Measurements from ENCODE around the gene SDSL. TPM values are rescaled to one million over a fixed set of nuclear protein-coding genes. Genes with fewer than 3 reads are reported as not detected.

SDSL gene
- total RNA-seq, 1 donor from 2014 or later, result 14.5 TPM

GRCh38 chr12:113467142-113467501, 44.9 kb downstream of the SDSL start:
- Histone ChIP-seq H3K4me3 (ENCODE audit: low read depth, low read length) (peak overlapping the region; percentile 16), H3K36me3 (ENCODE audit: control insufficient read depth, insufficient read depth, low read length) (no peaks in the 10 kb centered on the region), H3K27me3 (ENCODE audit: control insufficient read depth, insufficient read depth, low read length) (peaks cover 99% of the 10 kb centered on the region)
- TF ChIP-seq, protein P1, sequence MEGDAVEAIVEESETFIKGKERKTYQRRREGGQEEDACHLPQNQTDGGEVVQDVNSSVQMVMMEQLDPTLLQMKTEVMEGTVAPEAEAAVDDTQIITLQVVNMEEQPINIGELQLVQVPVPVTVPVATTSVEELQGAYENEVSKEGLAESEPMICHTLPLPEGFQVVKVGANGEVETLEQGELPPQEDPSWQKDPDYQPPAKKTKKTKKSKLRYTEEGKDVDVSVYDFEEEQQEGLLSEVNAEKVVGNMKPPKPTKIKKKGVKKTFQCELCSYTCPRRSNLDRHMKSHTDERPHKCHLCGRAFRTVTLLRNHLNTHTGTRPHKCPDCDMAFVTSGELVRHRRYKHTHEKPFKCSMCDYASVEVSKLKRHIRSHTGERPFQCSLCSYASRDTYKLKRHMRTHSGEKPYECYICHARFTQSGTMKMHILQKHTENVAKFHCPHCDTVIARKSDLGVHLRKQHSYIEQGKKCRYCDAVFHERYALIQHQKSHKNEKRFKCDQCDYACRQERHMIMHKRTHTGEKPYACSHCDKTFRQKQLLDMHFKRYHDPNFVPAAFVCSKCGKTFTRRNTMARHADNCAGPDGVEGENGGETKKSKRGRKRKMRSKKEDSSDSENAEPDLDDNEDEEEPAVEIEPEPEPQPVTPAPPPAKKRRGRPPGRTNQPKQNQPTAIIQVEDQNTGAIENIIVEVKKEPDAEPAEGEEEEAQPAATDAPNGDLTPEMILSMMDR (IDR thresholded peaks at IDR 0.05; ENCODE audit: insufficient read depth, low read length, poor library complexity, severe bottlenecking), result no peak
- no peak for DNase-seq (ENCODE audit: low read depth)

- no peaks in the 10 kb centered on the region for H3K36me3 ChIP-seq (ENCODE audit: control insufficient read depth, insufficient read depth, low read length)
- TF ChIP-seq, protein P1 (IDR thresholded peaks at IDR 0.05; ENCODE audit: insufficient read depth, low read length, poor library complexity, severe bottlenecking), result no peak
- DNase-seq (ENCODE audit: low read depth), result no peak
- H3K27me3 ChIP-seq (ENCODE audit: control insufficient read depth, insufficient read depth, low read length), result peaks cover 100% of the 10 kb centered on the region
- H3K4me3 ChIP-seq (ENCODE audit: low read depth, low read length), result peak overlapping the region; percentile 16
Observed at GRCh38 chr12:113467502-113468364, 45.6 kb downstream of the SDSL start.

DNA sequence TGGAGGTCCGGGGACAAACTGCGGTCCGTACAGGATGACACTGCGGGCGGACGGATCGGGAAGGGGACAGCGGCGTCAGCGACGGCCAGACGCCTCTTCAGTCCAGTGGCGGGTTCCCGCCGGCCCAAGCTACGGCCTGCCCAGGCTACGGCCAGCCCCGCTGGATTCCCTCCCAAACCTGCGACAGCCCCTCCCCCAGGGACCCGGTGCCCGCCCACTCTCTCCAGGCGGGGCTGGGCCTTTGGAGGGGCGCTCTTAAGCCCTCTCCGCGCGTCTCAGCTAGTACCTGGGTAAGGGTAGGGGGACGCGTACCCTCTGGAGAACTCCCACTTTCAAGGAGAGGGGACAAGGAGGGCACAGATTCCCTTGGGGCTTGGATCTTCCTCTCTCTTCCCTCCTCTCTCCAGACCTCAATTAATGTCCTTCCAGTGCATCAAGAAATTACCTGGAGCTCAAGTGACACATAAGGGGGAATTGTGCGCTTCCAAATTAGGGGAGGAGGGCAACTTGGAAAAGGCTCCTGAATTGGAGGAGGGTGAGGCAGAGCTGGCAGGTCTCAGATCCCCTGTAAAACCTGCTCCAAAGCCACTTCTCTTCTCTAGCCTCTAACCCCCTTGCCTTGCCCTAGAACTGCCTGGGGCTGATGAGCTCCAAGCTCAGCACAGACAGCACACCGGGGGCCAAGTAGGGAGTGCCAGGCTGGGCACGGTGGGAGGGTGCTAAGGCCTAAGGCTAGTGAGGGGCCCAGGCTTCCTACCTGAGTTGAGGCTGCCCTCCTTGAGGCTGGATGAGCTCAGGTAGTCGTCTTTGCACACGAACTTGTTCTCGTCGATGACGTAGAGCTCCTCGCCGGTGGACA, 46.4 kb downstream of the SDSL start:
- DNase-seq (ENCODE audit: low read depth), result no peak
- Histone ChIP-seq H3K36me3 (ENCODE audit: control insufficient read depth, insufficient read depth, low read length) (no peaks in the 10 kb centered on the region), H3K27me3 (ENCODE audit: control insufficient read depth, insufficient read depth, low read length) (peaks cover 100% of the 10 kb centered on the region), H3K4me3 (ENCODE audit: low read depth, low read length) (no peak overlapping the region)
- TF ChIP-seq, protein P1 (IDR thresholded peaks at IDR 0.05; ENCODE audit: insufficient read depth, low read length, poor library complexity, severe bottlenecking), result no peak

- no peak overlapping the region for H3K4me3 ChIP-seq (ENCODE audit: low read depth, low read length)
Observed at GRCh38 chr12:113469224-113469948, 47.2 kb downstream of the SDSL start.

More at GRCh38 chr12:113469224-113469948, 47.2 kb downstream of the SDSL start:
- TF ChIP-seq, protein P1 (IDR thresholded peaks at IDR 0.05; ENCODE audit: insufficient read depth, low read length, poor library complexity, severe bottlenecking), result no peak
- DNase-seq (ENCODE audit: low read depth), result no peak
- Histone ChIP-seq H3K27me3 (ENCODE audit: control insufficient read depth, insufficient read depth, low read length) (peaks cover 99% of the 10 kb centered on the region), H3K36me3 (ENCODE audit: control insufficient read depth, insufficient read depth, low read length) (no peaks in the 10 kb centered on the region)

All from kidney epithelial cell (primary cell).